ENCODE measurements around the gene FRK.
"Not testable (repeated sequence)": the region's sequence is repeated elsewhere in the genome, so short reads cannot be mapped to it uniquely, and the experiment has no call there.

DNA sequence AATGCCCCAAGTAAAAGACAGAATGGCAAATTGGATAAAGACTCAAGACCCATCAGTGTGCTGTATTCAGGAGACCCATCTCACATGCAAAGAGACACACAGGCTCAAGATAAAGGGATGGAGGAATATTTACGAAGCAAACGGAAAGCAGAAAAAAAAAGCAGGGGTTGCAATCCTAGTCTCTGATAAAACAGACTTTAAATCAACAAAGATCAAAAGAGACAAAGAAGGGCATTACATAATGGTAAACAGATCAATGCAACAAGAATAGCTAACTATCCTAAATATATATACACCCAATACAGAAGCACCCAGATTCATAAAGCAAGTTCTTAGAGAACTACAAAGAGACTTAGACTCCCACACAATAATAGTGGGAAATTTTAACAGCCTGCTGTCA lies 123.2 kb downstream of the FRK start:
- TF ChIP-seq, protein P1, sequence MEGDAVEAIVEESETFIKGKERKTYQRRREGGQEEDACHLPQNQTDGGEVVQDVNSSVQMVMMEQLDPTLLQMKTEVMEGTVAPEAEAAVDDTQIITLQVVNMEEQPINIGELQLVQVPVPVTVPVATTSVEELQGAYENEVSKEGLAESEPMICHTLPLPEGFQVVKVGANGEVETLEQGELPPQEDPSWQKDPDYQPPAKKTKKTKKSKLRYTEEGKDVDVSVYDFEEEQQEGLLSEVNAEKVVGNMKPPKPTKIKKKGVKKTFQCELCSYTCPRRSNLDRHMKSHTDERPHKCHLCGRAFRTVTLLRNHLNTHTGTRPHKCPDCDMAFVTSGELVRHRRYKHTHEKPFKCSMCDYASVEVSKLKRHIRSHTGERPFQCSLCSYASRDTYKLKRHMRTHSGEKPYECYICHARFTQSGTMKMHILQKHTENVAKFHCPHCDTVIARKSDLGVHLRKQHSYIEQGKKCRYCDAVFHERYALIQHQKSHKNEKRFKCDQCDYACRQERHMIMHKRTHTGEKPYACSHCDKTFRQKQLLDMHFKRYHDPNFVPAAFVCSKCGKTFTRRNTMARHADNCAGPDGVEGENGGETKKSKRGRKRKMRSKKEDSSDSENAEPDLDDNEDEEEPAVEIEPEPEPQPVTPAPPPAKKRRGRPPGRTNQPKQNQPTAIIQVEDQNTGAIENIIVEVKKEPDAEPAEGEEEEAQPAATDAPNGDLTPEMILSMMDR (IDR thresholded peaks at IDR 0.05) = not testable (repeated sequence)
- not testable (repeated sequence) for TF ChIP-seq POLR2A (IDR thresholded peaks at IDR 0.05)

Data from lower leg skin (tissue), 3 donors.